HepG2 (cell line): ENCODE data around the gene DIPK1A. TPM values are rescaled to one million over a fixed set of nuclear protein-coding genes. Genes with fewer than 3 reads are reported as not detected.

Experiments
- ATF1 ChIP-seq: IDR thresholded peaks from 2 replicates; pipeline ENCODE4 v1.6.1; 2016; ENCODE audit warnings: mild to moderate bottlenecking, control low read depth
- CEBPG ChIP-seq: IDR thresholded peaks from 2 replicates; pipeline ENCODE4 v1.6.1; 2016
- CREB1 ChIP-seq, 2 experiments: fragments of 450-650 bp in 1 of 2; IDR thresholded peaks; 2 replicates each; pipeline ENCODE4 v1.6.1; 2016 to 2017; ENCODE audit warnings: control low read depth in 1 of 2, mild to moderate bottlenecking in 1 of 2, missing compliant biosample characterization in 1 of 2, missing genetic modification characterization in 1 of 2
- EP300 ChIP-seq, 3 experiments: sonication (generic) in 1 of 3; formaldehyde crosslinking in 1 of 3; IDR thresholded peaks; 2 replicates each; pipeline versions ENCODE4 v1.5.1 to v1.6.1; 2011 to 2020; ENCODE audit warnings: low read depth in 2 of 3, low read length in 2 of 3, borderline replicate concordance in 1 of 3, improper control_type of control experiment in 1 of 3, mild to moderate bottlenecking in 1 of 3, missing genetic modification reagents in 1 of 3, moderate library complexity in 1 of 3
- ESRRA ChIP-seq: sonication (generic); formaldehyde crosslinking; IDR thresholded peaks from 2 replicates; pipeline ENCODE4 v1.5.1; 2020; ENCODE audit warnings: mild to moderate bottlenecking, low read depth, missing genetic modification reagents
- KDM3A ChIP-seq: IDR thresholded peaks from 2 replicates; pipeline ENCODE4 v1.6.1; 2018; ENCODE audit warnings: low read depth, missing compliant biosample characterization
- NR3C1 ChIP-seq: sonication (generic); formaldehyde crosslinking; IDR thresholded peaks from 2 replicates; pipeline ENCODE4 v1.4.0; 2020; ENCODE audit warnings: missing genetic modification reagents
- SIX4 ChIP-seq: sonication (generic); formaldehyde crosslinking; IDR thresholded peaks from 2 replicates; pipeline ENCODE4 v1.4.0; 2020; ENCODE audit warnings: missing genetic modification reagents
- SOX5 ChIP-seq: IDR thresholded peaks from 2 replicates; pipeline ENCODE4 v1.6.1; 2016; ENCODE audit warnings: borderline replicate concordance
- SRY ChIP-seq: sonication (generic); formaldehyde crosslinking; IDR thresholded peaks from 2 replicates; pipeline ENCODE4 v1.8.0; 2022; ENCODE audit warnings: mild to moderate bottlenecking, missing genetic modification reagents
- TEAD3 ChIP-seq: optimal IDR thresholded peaks from 2 replicates; pipeline ENCODE3; 2016; ENCODE audit warnings: borderline replicate concordance
- ZNF660 ChIP-seq: sonication (generic); formaldehyde crosslinking; IDR thresholded peaks from 2 replicates; pipeline ENCODE4 v1.5.1; 2020; ENCODE audit warnings: mild to moderate bottlenecking, low read depth, missing genetic modification reagents, borderline replicate concordance
- ZNF678 ChIP-seq: sonication (generic); formaldehyde crosslinking; IDR thresholded peaks from 2 replicates; pipeline ENCODE4 v1.4.0; 2020; ENCODE audit warnings: mild to moderate bottlenecking, missing genetic modification reagents
- ZSCAN29 ChIP-seq: sonication (generic); formaldehyde crosslinking; conservative IDR thresholded peaks from 2 replicates; pipeline ENCODE4 v1.4.0; 2020; ENCODE audit warnings: mild to moderate bottlenecking, missing genetic modification reagents
- polyA plus RNA-seq, 8 experiments: library from polyadenylated mRNA; depleted of rRNA in 3 of 8; stranded (reverse) in 7 of 8; unstranded in 1 of 8; fragments of >200 nt; fragmentation: Illumina TruSeq in 4 of 8; extraction: Trizol in 4 of 8; gene quantifications; 2 replicates each; pipeline versions ENCODE4 v1.2.1 to v1.2.3, GENCODE V29; 2011 to 2016; ENCODE audit warnings: low read depth in 4 of 8, missing spikeins in 1 of 8, mixed read lengths in 1 of 8; ENCODE audit not compliant: insufficient read depth in 1 of 8
- total RNA-seq, 5 experiments: library from RNA; depleted of rRNA; stranded (reverse); fragments of >200 nt; fragmentation: Illumina TruSeq; extraction: Trizol; gene quantifications; 2 replicates each; pipeline ENCODE4 v1.2.3, GENCODE V29; 2016; ENCODE audit warnings: low read depth in 1 of 5
- TF ChIP-seq, protein P1 (sequence below): sonication (generic); formaldehyde crosslinking; IDR thresholded peaks from 2 replicates; pipeline ENCODE4 v1.9.0; 2021; ENCODE audit warnings: mild to moderate bottlenecking, missing genetic modification reagents
- TF ChIP-seq, protein P2 (sequence below), 2 experiments: sonication (generic) in 1 of 2; formaldehyde crosslinking in 1 of 2; IDR thresholded peaks; 2 replicates each; pipeline versions ENCODE4 v1.4.0 to v1.6.1; 2018 to 2020; ENCODE audit warnings: missing genetic modification reagents in 2 of 2, borderline replicate concordance in 1 of 2, low read depth in 1 of 2, mild to moderate bottlenecking in 1 of 2, missing biosample characterization in 1 of 2
- TF ChIP-seq, protein P3 (sequence below): IDR thresholded peaks from 2 replicates; pipeline ENCODE4 v1.6.1; 2016; ENCODE audit warnings: low read depth

The DIPK1A gene
- total and polyA plus RNA-seq, 2 of the 13 experiments (the other 11 are each of a cell fraction or from before 2014, with no cell fraction given), result 8.4 TPM

- TF ChIP-seq, protein P1, sequence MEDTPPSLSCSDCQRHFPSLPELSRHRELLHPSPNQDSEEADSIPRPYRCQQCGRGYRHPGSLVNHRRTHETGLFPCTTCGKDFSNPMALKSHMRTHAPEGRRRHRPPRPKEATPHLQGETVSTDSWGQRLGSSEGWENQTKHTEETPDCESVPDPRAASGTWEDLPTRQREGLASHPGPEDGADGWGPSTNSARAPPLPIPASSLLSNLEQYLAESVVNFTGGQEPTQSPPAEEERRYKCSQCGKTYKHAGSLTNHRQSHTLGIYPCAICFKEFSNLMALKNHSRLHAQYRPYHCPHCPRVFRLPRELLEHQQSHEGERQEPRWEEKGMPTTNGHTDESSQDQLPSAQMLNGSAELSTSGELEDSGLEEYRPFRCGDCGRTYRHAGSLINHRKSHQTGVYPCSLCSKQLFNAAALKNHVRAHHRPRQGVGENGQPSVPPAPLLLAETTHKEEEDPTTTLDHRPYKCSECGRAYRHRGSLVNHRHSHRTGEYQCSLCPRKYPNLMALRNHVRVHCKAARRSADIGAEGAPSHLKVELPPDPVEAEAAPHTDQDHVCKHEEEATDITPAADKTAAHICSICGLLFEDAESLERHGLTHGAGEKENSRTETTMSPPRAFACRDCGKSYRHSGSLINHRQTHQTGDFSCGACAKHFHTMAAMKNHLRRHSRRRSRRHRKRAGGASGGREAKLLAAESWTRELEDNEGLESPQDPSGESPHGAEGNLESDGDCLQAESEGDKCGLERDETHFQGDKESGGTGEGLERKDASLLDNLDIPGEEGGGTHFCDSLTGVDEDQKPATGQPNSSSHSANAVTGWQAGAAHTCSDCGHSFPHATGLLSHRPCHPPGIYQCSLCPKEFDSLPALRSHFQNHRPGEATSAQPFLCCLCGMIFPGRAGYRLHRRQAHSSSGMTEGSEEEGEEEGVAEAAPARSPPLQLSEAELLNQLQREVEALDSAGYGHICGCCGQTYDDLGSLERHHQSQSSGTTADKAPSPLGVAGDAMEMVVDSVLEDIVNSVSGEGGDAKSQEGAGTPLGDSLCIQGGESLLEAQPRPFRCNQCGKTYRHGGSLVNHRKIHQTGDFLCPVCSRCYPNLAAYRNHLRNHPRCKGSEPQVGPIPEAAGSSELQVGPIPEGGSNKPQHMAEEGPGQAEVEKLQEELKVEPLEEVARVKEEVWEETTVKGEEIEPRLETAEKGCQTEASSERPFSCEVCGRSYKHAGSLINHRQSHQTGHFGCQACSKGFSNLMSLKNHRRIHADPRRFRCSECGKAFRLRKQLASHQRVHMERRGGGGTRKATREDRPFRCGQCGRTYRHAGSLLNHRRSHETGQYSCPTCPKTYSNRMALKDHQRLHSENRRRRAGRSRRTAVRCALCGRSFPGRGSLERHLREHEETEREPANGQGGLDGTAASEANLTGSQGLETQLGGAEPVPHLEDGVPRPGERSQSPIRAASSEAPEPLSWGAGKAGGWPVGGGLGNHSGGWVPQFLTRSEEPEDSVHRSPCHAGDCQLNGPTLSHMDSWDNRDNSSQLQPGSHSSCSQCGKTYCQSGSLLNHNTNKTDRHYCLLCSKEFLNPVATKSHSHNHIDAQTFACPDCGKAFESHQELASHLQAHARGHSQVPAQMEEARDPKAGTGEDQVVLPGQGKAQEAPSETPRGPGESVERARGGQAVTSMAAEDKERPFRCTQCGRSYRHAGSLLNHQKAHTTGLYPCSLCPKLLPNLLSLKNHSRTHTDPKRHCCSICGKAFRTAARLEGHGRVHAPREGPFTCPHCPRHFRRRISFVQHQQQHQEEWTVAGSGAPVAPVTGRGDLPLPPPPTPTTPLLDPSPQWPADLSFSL (CRISPR knock-in tag), result no peak
- no peak for TF ChIP-seq NR3C1 (CRISPR knock-in tag)
- no peak for TF ChIP-seq SIX4 (CRISPR knock-in tag)
- TF ChIP-seq EP300 (IDR thresholded peaks at IDR 0.05; ENCODE audit: low read depth in 2 of 2, low read length in 2 of 2), result 0 out of 4 replicates have a peak, but pooled peaks of 1 of the 2 experiments have one; percentile 3
- TF ChIP-seq EP300 (CRISPR knock-in tag; IDR thresholded peaks at IDR 0.05; ENCODE audit: borderline replicate concordance), result no peak
- TF ChIP-seq ZSCAN29 (CRISPR knock-in tag), result no peak
- TF ChIP-seq ATF1, result no peak
- no peak for TF ChIP-seq ZNF660 (CRISPR knock-in tag)
- peak; percentile 38; the same call in 1 of the 2 replicates for TF ChIP-seq SOX5 (CRISPR knock-in tag)
- TF ChIP-seq SRY (CRISPR knock-in tag), result no peak
- peak; percentile 71 for TF ChIP-seq TEAD3 (CRISPR knock-in tag)
- TF ChIP-seq ESRRA (CRISPR knock-in tag), result peak; percentile 90
- TF ChIP-seq ZNF678 (CRISPR knock-in tag), result no peak
- TF ChIP-seq KDM3A (CRISPR knock-in tag), result peak; percentile 72; the same call in 1 of the 2 replicates
- TF ChIP-seq, protein P2, sequence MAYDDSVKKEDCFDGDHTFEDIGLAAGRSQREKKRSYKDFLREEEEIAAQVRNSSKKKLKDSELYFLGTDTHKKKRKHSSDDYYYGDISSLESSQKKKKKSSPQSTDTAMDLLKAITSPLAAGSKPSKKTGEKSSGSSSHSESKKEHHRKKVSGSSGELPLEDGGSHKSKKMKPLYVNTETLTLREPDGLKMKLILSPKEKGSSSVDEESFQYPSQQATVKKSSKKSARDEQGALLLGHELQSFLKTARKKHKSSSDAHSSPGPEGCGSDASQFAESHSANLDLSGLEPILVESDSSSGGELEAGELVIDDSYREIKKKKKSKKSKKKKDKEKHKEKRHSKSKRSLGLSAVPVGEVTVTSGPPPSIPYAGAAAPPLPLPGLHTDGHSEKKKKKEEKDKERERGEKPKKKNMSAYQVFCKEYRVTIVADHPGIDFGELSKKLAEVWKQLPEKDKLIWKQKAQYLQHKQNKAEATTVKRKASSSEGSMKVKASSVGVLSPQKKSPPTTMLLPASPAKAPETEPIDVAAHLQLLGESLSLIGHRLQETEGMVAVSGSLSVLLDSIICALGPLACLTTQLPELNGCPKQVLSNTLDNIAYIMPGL (CRISPR knock-in tag; IDR thresholded peaks at IDR 0.05; ENCODE audit: borderline replicate concordance in 1 of 2, low read depth in 1 of 2), result peak; percentile 54 to 68; a peak in 3 of 4 replicates
- TF ChIP-seq CREB1 (IDR thresholded peaks at IDR 0.05), result no peak
- TF ChIP-seq CREB1 (CRISPR knock-in tag; IDR thresholded peaks at IDR 0.05), result peak; percentile 67
- TF ChIP-seq CEBPG (CRISPR knock-in tag), result peak; percentile 50
- TF ChIP-seq, protein P3, sequence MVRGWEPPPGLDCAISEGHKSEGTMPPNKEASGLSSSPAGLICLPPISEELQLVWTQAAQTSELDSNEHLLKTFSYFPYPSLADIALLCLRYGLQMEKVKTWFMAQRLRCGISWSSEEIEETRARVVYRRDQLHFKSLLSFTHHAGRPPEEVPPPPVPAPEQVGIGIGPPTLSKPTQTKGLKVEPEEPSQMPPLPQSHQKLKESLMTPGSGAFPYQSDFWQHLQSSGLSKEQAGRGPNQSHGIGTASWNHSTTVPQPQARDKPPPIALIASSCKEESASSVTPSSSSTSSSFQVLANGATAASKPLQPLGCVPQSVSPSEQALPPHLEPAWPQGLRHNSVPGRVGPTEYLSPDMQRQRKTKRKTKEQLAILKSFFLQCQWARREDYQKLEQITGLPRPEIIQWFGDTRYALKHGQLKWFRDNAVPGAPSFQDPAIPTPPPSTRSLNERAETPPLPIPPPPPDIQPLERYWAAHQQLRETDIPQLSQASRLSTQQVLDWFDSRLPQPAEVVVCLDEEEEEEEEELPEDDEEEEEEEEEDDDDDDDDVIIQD, result 0 out of 2 replicates have a peak, but pooled peaks have one; percentile 24
These were observed 102.5 kb downstream of the DIPK1A start (continued) for GRCh38 chr1:92858564-92859399.
